Astrocyte of the cerebellum (primary cell): ENCODE data around the gene SPRED2.

ENCODE experiments used
- DNase-seq: peaks from one replicate; pipeline ENCODE4 v3.0.0-alpha.2; 2011; ENCODE audit warnings: low read depth
- H3K4me3 ChIP-seq: 2 replicates; pipeline ENCODE4 v1.5.1; 2011; ENCODE audit warnings: mild to moderate bottlenecking, low read depth, low read length, moderate library complexity
- in situ Hi-C: cut with HindIII; loops from 2 replicates; pipeline ENCODE4 v1.10.0; 2017; ENCODE audit warnings: low sequenced_read_pairs
- TF ChIP-seq, protein P1 (sequence below): IDR thresholded peaks from 2 replicates; pipeline ENCODE4 v1.5.1; 2012; ENCODE audit warnings: low read length, low read depth, moderate library complexity, mild to moderate bottlenecking; ENCODE audit errors: missing control alignments

SPRED2 gene

GRCh38 chr2:65263986-65264385 lies 168.4 kb downstream of the SPRED2 start:
- no peak overlapping the region for H3K4me3 ChIP-seq
- in situ Hi-C loops: no loop called here
- no peak for DNase-seq
- TF ChIP-seq, protein P1, sequence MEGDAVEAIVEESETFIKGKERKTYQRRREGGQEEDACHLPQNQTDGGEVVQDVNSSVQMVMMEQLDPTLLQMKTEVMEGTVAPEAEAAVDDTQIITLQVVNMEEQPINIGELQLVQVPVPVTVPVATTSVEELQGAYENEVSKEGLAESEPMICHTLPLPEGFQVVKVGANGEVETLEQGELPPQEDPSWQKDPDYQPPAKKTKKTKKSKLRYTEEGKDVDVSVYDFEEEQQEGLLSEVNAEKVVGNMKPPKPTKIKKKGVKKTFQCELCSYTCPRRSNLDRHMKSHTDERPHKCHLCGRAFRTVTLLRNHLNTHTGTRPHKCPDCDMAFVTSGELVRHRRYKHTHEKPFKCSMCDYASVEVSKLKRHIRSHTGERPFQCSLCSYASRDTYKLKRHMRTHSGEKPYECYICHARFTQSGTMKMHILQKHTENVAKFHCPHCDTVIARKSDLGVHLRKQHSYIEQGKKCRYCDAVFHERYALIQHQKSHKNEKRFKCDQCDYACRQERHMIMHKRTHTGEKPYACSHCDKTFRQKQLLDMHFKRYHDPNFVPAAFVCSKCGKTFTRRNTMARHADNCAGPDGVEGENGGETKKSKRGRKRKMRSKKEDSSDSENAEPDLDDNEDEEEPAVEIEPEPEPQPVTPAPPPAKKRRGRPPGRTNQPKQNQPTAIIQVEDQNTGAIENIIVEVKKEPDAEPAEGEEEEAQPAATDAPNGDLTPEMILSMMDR: no peak

DNA sequence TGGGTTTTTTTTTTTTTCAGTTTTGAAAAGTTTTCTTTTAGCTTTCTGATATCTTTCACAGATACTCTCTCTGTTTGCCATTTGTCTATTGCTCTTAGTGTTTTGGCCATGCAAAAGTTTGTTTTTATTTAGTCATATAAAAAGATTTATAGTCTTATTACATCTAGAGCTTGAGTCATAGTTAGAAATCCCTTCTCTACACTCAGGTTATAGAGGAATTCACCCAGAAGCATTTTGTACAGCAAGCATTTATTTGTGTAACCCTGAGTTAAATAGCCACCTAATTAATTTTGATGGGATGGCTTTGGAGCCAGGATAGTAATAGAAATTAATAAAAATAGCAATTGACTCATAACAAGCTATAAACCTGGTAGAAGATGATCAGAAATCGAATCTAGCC lies 169.1 kb downstream of the SPRED2 start:
- in situ Hi-C loops: no loop called here
- DNase-seq: no peak
- H3K4me3 ChIP-seq: no peak overlapping the region
- TF ChIP-seq, protein P1: no peak

DNA sequence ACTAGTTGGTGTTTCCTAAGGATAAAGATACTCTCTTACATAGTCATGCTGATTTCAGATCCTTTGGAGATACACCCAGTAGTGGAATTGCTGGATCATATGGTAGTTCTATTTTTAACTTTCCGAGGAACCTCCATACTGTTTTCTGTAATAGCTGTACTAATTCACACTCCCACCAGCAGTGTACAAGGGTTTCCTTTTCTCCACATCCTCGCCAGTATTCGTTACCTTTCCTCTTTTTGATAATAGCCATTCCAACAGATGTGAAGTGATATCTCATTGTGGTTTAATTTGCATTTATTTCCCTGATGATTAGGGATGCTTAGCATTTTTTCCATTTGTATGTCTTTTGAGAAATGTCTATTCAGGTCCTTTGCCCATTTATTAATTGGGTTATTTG lies 170.7 kb downstream of the SPRED2 start:
- DNase-seq: no peak
- TF ChIP-seq, protein P1: no peak
- in situ Hi-C loops: no loop called here
- H3K4me3 ChIP-seq: no peak overlapping the region
